H9 (cell line): ENCODE data around the gene AHI1. TPM values are rescaled to one million over a fixed set of nuclear protein-coding genes. Genes with fewer than 3 reads are reported as not detected.

Experiments used
- DNase-seq: peaks from one replicate; pipeline ENCODE4 v3.0.0-alpha.2; 2017
- H2AFZ ChIP-seq: one replicate; pipeline ENCODE4 v1.6.1; 2013; ENCODE audit warnings: mild to moderate bottlenecking, low read length, control low read depth, moderate library complexity
- H2AK5ac ChIP-seq: 2 replicates; pipeline ENCODE4 v1.6.1; 2013; ENCODE audit warnings: low read length, control low read depth, mixed read lengths; ENCODE audit not compliant: insufficient read length
- H2BK120ac ChIP-seq: one replicate; pipeline ENCODE4 v1.6.1; 2013; ENCODE audit warnings: low read depth, mild to moderate bottlenecking, low read length, control low read depth, inconsistent platforms; ENCODE audit not compliant: poor library complexity, severe bottlenecking
- H2BK12ac ChIP-seq: 2 replicates; pipeline ENCODE4 v1.6.1; 2013; ENCODE audit warnings: low read length, control low read depth, mixed read lengths, low read depth; ENCODE audit not compliant: insufficient read length
- H2BK15ac ChIP-seq: 2 replicates; pipeline ENCODE4 v1.6.1; 2013; ENCODE audit warnings: low read depth, low read length, control low read depth
- H2BK20ac ChIP-seq: one replicate; pipeline ENCODE4 v1.6.1; 2013; ENCODE audit warnings: low read depth, mild to moderate bottlenecking, low read length, control low read depth, inconsistent platforms; ENCODE audit not compliant: poor library complexity, severe bottlenecking
- H2BK5ac ChIP-seq: 2 replicates; pipeline ENCODE4 v1.6.1; 2013; ENCODE audit warnings: low read length, control low read depth, mixed read lengths; ENCODE audit not compliant: insufficient read length
- H3K14ac ChIP-seq: 2 replicates; pipeline ENCODE4 v1.6.1; 2013; ENCODE audit warnings: low read length, control low read depth; ENCODE audit not compliant: insufficient read depth
- H3K18ac ChIP-seq: 2 replicates; pipeline ENCODE4 v1.6.1; 2013; ENCODE audit warnings: low read depth, mild to moderate bottlenecking, mixed read lengths, low read length, control low read depth; ENCODE audit not compliant: insufficient read length
- H3K23ac ChIP-seq: 2 replicates; pipeline ENCODE4 v1.6.1; 2013; ENCODE audit warnings: low read length, control low read depth, mixed read lengths, low read depth; ENCODE audit not compliant: insufficient read length
- H3K23me2 ChIP-seq: 2 replicates; pipeline ENCODE4 v1.6.1; 2013; ENCODE audit warnings: low read depth, mild to moderate bottlenecking, mixed read lengths, low read length, control low read depth; ENCODE audit not compliant: insufficient read length, poor library complexity, severe bottlenecking
- H3K27ac ChIP-seq: 2 replicates; pipeline ENCODE4 v1.5.1; 2013; ENCODE audit warnings: low read length, control low read depth, mixed read lengths, low read depth; ENCODE audit not compliant: insufficient read length
- H3K27me3 ChIP-seq: 2 replicates; pipeline ENCODE4 v1.6.1; 2013; ENCODE audit warnings: low read length, control low read depth, inconsistent platforms; ENCODE audit not compliant: insufficient read depth
- H3K4ac ChIP-seq: 2 replicates; pipeline ENCODE4 v1.6.1; 2013; ENCODE audit warnings: low read depth, mild to moderate bottlenecking, control low read depth, inconsistent platforms, low read length, moderate library complexity
- H3K4me1 ChIP-seq: 2 replicates; pipeline ENCODE4 v1.6.1; 2013; ENCODE audit warnings: low read length, control low read depth, inconsistent platforms; ENCODE audit not compliant: insufficient read depth
- H3K4me2 ChIP-seq: 2 replicates; pipeline ENCODE4 v1.6.1; 2013; ENCODE audit warnings: low read length, control low read depth, mixed read lengths; ENCODE audit not compliant: insufficient read length, insufficient read depth
- H3K56ac ChIP-seq: 2 replicates; pipeline ENCODE4 v1.6.1; 2013; ENCODE audit warnings: low read depth, mild to moderate bottlenecking, mixed read lengths, low read length, control low read depth; ENCODE audit not compliant: insufficient read length
- H3K79me1 ChIP-seq: 2 replicates; pipeline ENCODE4 v1.6.1; 2013; ENCODE audit warnings: low read depth, mild to moderate bottlenecking, moderate library complexity, low read length, control low read depth, inconsistent platforms; ENCODE audit not compliant: insufficient read depth, poor library complexity, severe bottlenecking
- H3K79me2 ChIP-seq: 2 replicates; pipeline ENCODE4 v1.6.1; 2013; ENCODE audit warnings: low read length, control low read depth, inconsistent platforms; ENCODE audit not compliant: insufficient read depth
- H3K9ac ChIP-seq: 2 replicates; pipeline ENCODE4 v1.6.1; 2013; ENCODE audit warnings: low read length, control low read depth, mixed read lengths; ENCODE audit not compliant: insufficient read length; ENCODE audit errors: extremely low read depth
- H3K9me3 ChIP-seq: one replicate; pipeline ENCODE4 v1.6.1; 2013; ENCODE audit warnings: low read depth, low read length, inconsistent platforms; ENCODE audit not compliant: control insufficient read depth
- H3T11ph ChIP-seq: one replicate; pipeline ENCODE4 v1.6.1; 2013; ENCODE audit warnings: mild to moderate bottlenecking, low read length, control low read depth, inconsistent platforms
- H4K20me1 ChIP-seq: one replicate; pipeline ENCODE4 v1.6.1; 2013; ENCODE audit not compliant: control insufficient read depth, insufficient read length, insufficient read depth
- H4K5ac ChIP-seq: 2 replicates; pipeline ENCODE4 v1.6.1; 2013; ENCODE audit warnings: low read depth, mild to moderate bottlenecking, mixed read lengths, low read length, control low read depth; ENCODE audit not compliant: insufficient read length
- H4K8ac ChIP-seq: replicated peaks from 2 replicates; pipeline ENCODE4 v1.6.1; 2013; ENCODE audit warnings: low read length, control low read depth, mixed read lengths, low read depth; ENCODE audit not compliant: insufficient read length
- H4K91ac ChIP-seq: 2 replicates; pipeline ENCODE4 v1.6.1; 2013; ENCODE audit warnings: low read depth, mild to moderate bottlenecking, moderate library complexity, mixed read lengths, low read length, control low read depth; ENCODE audit not compliant: insufficient read length
- H3K27ac Mint-ChIP-seq, 3 experiments: 2 replicates in 2 of 3; 3 replicates in 1 of 3; pipeline ENCODE4 v1.8.0; 2020 to 2021; ENCODE audit warnings: mixed read lengths in 3 of 3, mild to moderate bottlenecking in 1 of 3, moderate library complexity in 1 of 3
- H3K27me3 Mint-ChIP-seq: 2 replicates; pipeline ENCODE4 v1.8.0; 2021; ENCODE audit warnings: low read depth, mild to moderate bottlenecking, moderate library complexity, mixed read lengths
- H3K36me3 Mint-ChIP-seq, 3 experiments: 2 replicates in 2 of 3; 3 replicates in 1 of 3; pipeline ENCODE4 v1.8.0; 2020 to 2021; ENCODE audit warnings: low read depth in 3 of 3, mixed read lengths in 3 of 3; ENCODE audit not compliant: insufficient read depth in 1 of 3
- H3K4me1 Mint-ChIP-seq, 2 experiments: 2 replicates each; pipeline ENCODE4 v1.8.0; 2020; ENCODE audit warnings: mixed read lengths in 2 of 2
- H3K4me3 Mint-ChIP-seq, 2 experiments: 2 replicates in 1 of 2; 3 replicates in 1 of 2; pipeline ENCODE4 v1.8.0; 2020 to 2021; ENCODE audit warnings: mild to moderate bottlenecking in 2 of 2, mixed read lengths in 2 of 2, moderate library complexity in 1 of 2
- H3K9me3 Mint-ChIP-seq, 2 experiments: 2 replicates in 1 of 2; 3 replicates in 1 of 2; pipeline ENCODE4 v1.8.0; 2020; ENCODE audit warnings: mild to moderate bottlenecking in 2 of 2, mixed read lengths in 2 of 2, moderate library complexity in 1 of 2
- CTCF ChIP-seq: fragments of 200-600 bp; sonication (generic); conservative IDR thresholded peaks from 3 replicates; pipeline ENCODE4 v1.8.0; 2021; ENCODE audit warnings: antibody characterized with exemption, mild to moderate bottlenecking
- WGBS: extraction: QIAGEN DNeasy Blood & Tissue Kit; methylation state at CpG from one replicate; pipeline ENCODE4 v1.1.7; 2013; ENCODE audit warnings: missing lambda C conversion rate, low lambda C conversion rate, mixed read lengths; ENCODE audit not compliant: insufficient read length; ENCODE audit errors: extremely low coverage; 5-methylcytosine and 5-hydroxymethylcytosine counted together
- total RNA-seq: library from RNA; stranded (reverse); gene quantifications from 2 replicates; pipeline ENCODE4 v1.2.1, GENCODE V29; 2021

AHI1 gene
- total RNA-seq, 1 experiment from 2014 or later, result 9.9 TPM

DNA sequence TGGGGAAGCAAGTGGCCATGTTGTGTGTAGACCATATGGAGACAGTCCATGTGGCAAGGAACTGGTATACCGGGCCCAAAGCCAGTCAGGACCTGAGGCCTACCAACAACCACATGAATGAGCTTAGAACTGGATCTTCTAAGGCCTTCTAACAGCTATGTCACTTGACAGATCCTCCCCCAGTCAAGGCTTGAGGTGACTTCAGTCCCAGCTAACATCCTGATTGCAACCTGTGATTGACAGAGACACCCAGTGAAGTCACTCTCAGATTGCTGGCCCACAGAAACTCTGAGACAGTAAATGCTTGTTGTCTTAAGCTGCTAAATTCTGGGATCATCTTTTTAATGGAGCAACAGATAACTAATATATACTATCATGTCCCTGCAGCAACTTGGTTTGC is 32.9 kb downstream of the AHI1 start:
- Mint-ChIP-seq H3K27me3 (no peaks in the 10 kb centered on the region), H3K36me3 (peaks cover 0 to 5% (median 0%) of the 10 kb centered on the region in 3 experiments; a peak in 2 of 7 replicates), H3K4me1 (no peaks in the 10 kb centered on the region), H3K9me3 (no peaks in the 10 kb centered on the region), H3K4me3 (no peak overlapping the region), H3K27ac (peak overlapping the region in 1 of 3 experiments; percentile 61; a peak in 1 of 7 replicates)
- Histone ChIP-seq H2BK5ac (no peak overlapping the region), H2BK120ac (no peak overlapping the region), H3K14ac (no peak overlapping the region), H3K27me3 (no peaks in the 10 kb centered on the region), H2BK15ac (no peak overlapping the region), H3K4ac (no peak overlapping the region), H3K18ac (no peak overlapping the region), H4K91ac (no peak overlapping the region), H2BK12ac (no peak overlapping the region), H3K23ac (no peak overlapping the region), H2AK5ac (no peak overlapping the region), H4K8ac (no peak overlapping the region), H3K4me2 (no peak overlapping the region), H3K9ac (no peak overlapping the region), H4K5ac (no peak overlapping the region), H3K56ac (no peak overlapping the region), H3K79me2 (no peaks in the 10 kb centered on the region), H3T11ph (no peak overlapping the region), H3K23me2 (no peaks in the 10 kb centered on the region), H2AFZ (no peak overlapping the region), H3K79me1 (no peaks in the 10 kb centered on the region), H2BK20ac (no peak overlapping the region), H3K4me1 (no peaks in the 10 kb centered on the region), H3K9me3 (no peaks in the 10 kb centered on the region), H4K20me1 (no peaks in the 10 kb centered on the region), H3K27ac (no peak overlapping the region)
- TF ChIP-seq CTCF, result no peak
- no CpG with 5 or more reads among the region's 1 CpG for WGBS
- DNase-seq, result no peak
